ENCODE data around the gene HSPH1. TPM values are rescaled to one million over a fixed set of nuclear protein-coding genes. Genes with fewer than 3 reads are reported as not detected.

Gene HSPH1
- total RNA-seq, 2 experiments from 2014 or later, result 226 to 238 TPM

GRCh38 chr13:31129419-31129818 lies 32.3 kb downstream of the HSPH1 start:
- Mint-ChIP-seq H3K27me3 (peaks cover 29% of the 10 kb centered on the region), H3K9me3 (no peaks in the 10 kb centered on the region), H3K4me1 (ENCODE audit: low read depth) (peaks cover 25% of the 10 kb centered on the region), H3K36me3 (ENCODE audit: low read depth) (peaks cover 6% of the 10 kb centered on the region), H3K4me3 (no peak overlapping the region), H3K27ac (no peak overlapping the region)
- intact Hi-C loops (cut with DNase I, micrococcal nuclease), result no loop called here
- H3K36me3 ChIP-seq (ENCODE audit: insufficient read depth, low read length), result no peaks in the 10 kb centered on the region
- H3K4me3 ChIP-seq (ENCODE audit: low read length), result no peak overlapping the region
- H3K27me3 ChIP-seq (ENCODE audit: control insufficient read depth in 1 of 2, insufficient read depth in 2 of 2, low read length in 2 of 2), result peaks cover 3 to 7% of the 10 kb centered on the region in 2 experiments
- H3K9me3 ChIP-seq (ENCODE audit: control insufficient read depth in 1 of 2, insufficient read depth in 1 of 2, low read length in 2 of 2), result no peaks in the 10 kb centered on the region
- H3K4me1 ChIP-seq (ENCODE audit: insufficient read depth, low read length), result peaks cover 2% of the 10 kb centered on the region
- H3K27ac ChIP-seq (ENCODE audit: low read depth in 1 of 2, low read length in 2 of 2), result no peak overlapping the region
- ChIA-PET CTCF (no interaction called here), POLR2A (no interaction called here)
- DNase-seq, result no peak
- TF ChIP-seq CTCF (IDR thresholded peaks at IDR 0.05), result no peak
- no peak for ATAC-seq (ENCODE audit: poor library complexity)

- no peaks in the 10 kb centered on the region for H3K4me1 ChIP-seq (ENCODE audit: insufficient read depth, low read length)
- H3K36me3 Mint-ChIP-seq (ENCODE audit: low read depth), result no peaks in the 10 kb centered on the region
- peaks cover 7 to 9% of the 10 kb centered on the region in 2 experiments for H3K27me3 ChIP-seq (ENCODE audit: control insufficient read depth in 1 of 2, insufficient read depth in 2 of 2, low read length in 2 of 2)
- no peak overlapping the region for H3K4me3 Mint-ChIP-seq
- no peaks in the 10 kb centered on the region for H3K9me3 Mint-ChIP-seq
- no peak for ATAC-seq (ENCODE audit: poor library complexity)
- CTCF ChIA-PET, result no interaction called here
- H3K27ac ChIP-seq (ENCODE audit: low read depth in 1 of 2, low read length in 2 of 2), result no peak overlapping the region
- no peak for TF ChIP-seq CTCF (IDR thresholded peaks at IDR 0.05)
- H3K27me3 Mint-ChIP-seq, result peaks cover 59% of the 10 kb centered on the region
- no peak overlapping the region for H3K4me3 ChIP-seq (ENCODE audit: low read length)
- H3K27ac Mint-ChIP-seq, result no peak overlapping the region
- POLR2A ChIA-PET, result no interaction called here
- H3K4me1 Mint-ChIP-seq (ENCODE audit: low read depth), result no peaks in the 10 kb centered on the region
- intact Hi-C loops (cut with DNase I, micrococcal nuclease), result no loop called here
- H3K36me3 ChIP-seq (ENCODE audit: insufficient read depth, low read length), result no peaks in the 10 kb centered on the region
- H3K9me3 ChIP-seq (ENCODE audit: control insufficient read depth in 1 of 2, insufficient read depth in 1 of 2, low read length in 2 of 2), result no peaks in the 10 kb centered on the region
- DNase-seq, result no peak
Observed at GRCh38 chr13:31124204-31124603, 37.5 kb downstream of the HSPH1 start.

GRCh38 chr13:31122544-31123260 lies 39.0 kb downstream of the HSPH1 start:
- ChIA-PET CTCF (no interaction called here), POLR2A (no interaction called here)
- H3K4me1 Mint-ChIP-seq (ENCODE audit: low read depth), result no peaks in the 10 kb centered on the region
- no peaks in the 10 kb centered on the region for H3K36me3 Mint-ChIP-seq (ENCODE audit: low read depth)
- H3K4me3 ChIP-seq (ENCODE audit: low read length), result no peak overlapping the region
- intact Hi-C loops (cut with DNase I, micrococcal nuclease), result no loop called here
- H3K9me3 ChIP-seq (ENCODE audit: control insufficient read depth in 1 of 2, insufficient read depth in 1 of 2, low read length in 2 of 2), result no peaks in the 10 kb centered on the region
- no peak for DNase-seq
- H3K36me3 ChIP-seq (ENCODE audit: insufficient read depth, low read length), result no peaks in the 10 kb centered on the region
- H3K27me3 Mint-ChIP-seq, result peaks cover 49% of the 10 kb centered on the region
- H3K4me3 Mint-ChIP-seq, result no peak overlapping the region
- ATAC-seq (ENCODE audit: poor library complexity), result no peak
- no peaks in the 10 kb centered on the region for H3K4me1 ChIP-seq (ENCODE audit: insufficient read depth, low read length)
- H3K27ac ChIP-seq (ENCODE audit: low read depth in 1 of 2, low read length in 2 of 2), result no peak overlapping the region
- peaks cover 7% of the 10 kb centered on the region in 2 experiments for H3K27me3 ChIP-seq (ENCODE audit: control insufficient read depth in 1 of 2, insufficient read depth in 2 of 2, low read length in 2 of 2)
- no peak for TF ChIP-seq CTCF (IDR thresholded peaks at IDR 0.05)
- no peak overlapping the region for H3K27ac Mint-ChIP-seq
- no peaks in the 10 kb centered on the region for H3K9me3 Mint-ChIP-seq

All from CD4-positive, alpha-beta T cell (primary cell).